Natural killer cell (primary cell): ENCODE results near the gene DCXR. TPM values are rescaled to one million over a fixed set of nuclear protein-coding genes. Genes with fewer than 3 reads are reported as not detected.

Experiments
- ATAC-seq, 3 donors: fragments of 150-1000 bp in 2 of 3; fragments of 200-7000 bp in 1 of 3; cut with Tn5 transposase; 1 replicate in 1 of 3; 2 replicates in 2 of 3; pipeline ENCODE4 v1.10.0; 2021; ENCODE audit warnings: mild to moderate bottlenecking in 2 of 3, moderate library complexity in 2 of 3
- DNase-seq, 2 donors: peaks; one replicate each; pipeline versions ENCODE4 v3.0.0 to v3.0.0-alpha.2; 2013 to 2021; ENCODE audit warnings: mixed read lengths in 1 of 2
- H3K27ac ChIP-seq: one replicate; pipeline ENCODE4 v1.5.1; 2013; ENCODE audit warnings: mild to moderate bottlenecking, low read length
- H3K27me3 ChIP-seq: one replicate; pipeline ENCODE4 v1.6.1; 2013; ENCODE audit warnings: low read length; ENCODE audit not compliant: control insufficient read depth, insufficient read depth
- H3K36me3 ChIP-seq: one replicate; pipeline ENCODE4 v1.6.1; 2013; ENCODE audit warnings: low read length; ENCODE audit not compliant: control insufficient read depth, insufficient read depth
- H3K4me1 ChIP-seq: one replicate; pipeline ENCODE4 v1.6.1; 2013; ENCODE audit warnings: low read length; ENCODE audit not compliant: control insufficient read depth, insufficient read depth
- H3K4me3 ChIP-seq: one replicate; pipeline ENCODE4 v1.5.1; 2013; ENCODE audit warnings: low read length
- H3K9me3 ChIP-seq: one replicate; pipeline ENCODE4 v1.6.1; 2013; ENCODE audit warnings: low read length; ENCODE audit not compliant: control insufficient read depth, insufficient read depth
- H3K27ac Mint-ChIP-seq, 2 donors: one replicate each; pipeline ENCODE4 v1.8.0; 2022; ENCODE audit warnings: mild to moderate bottlenecking in 2 of 2, mixed read lengths in 2 of 2, moderate library complexity in 1 of 2
- H3K27me3 Mint-ChIP-seq, 2 donors: one replicate each; pipeline ENCODE4 v1.8.0; 2022; ENCODE audit warnings: low read depth in 2 of 2, mixed read lengths in 2 of 2
- H3K36me3 Mint-ChIP-seq: one replicate; pipeline ENCODE4 v1.8.0; 2022; ENCODE audit warnings: mixed read lengths
- H3K4me1 Mint-ChIP-seq, 2 donors: one replicate each; pipeline ENCODE4 v1.8.0; 2022; ENCODE audit warnings: mixed read lengths in 2 of 2
- H3K4me3 Mint-ChIP-seq: one replicate; pipeline ENCODE4 v1.8.0; 2022; ENCODE audit warnings: mild to moderate bottlenecking, moderate library complexity, mixed read lengths
- H3K9me3 Mint-ChIP-seq, 2 donors: one replicate each; pipeline ENCODE4 v1.8.0; 2022; ENCODE audit warnings: mixed read lengths in 2 of 2
- CTCF ChIP-seq: fragments of 200-600 bp; IDR thresholded peaks from one replicate; pipeline ENCODE4 v1.8.0; 2022; ENCODE audit warnings: antibody characterized with exemption
- WGBS: methylation state at CpG from one replicate; pipeline ENCODE4 v1.1.7; 2013; ENCODE audit warnings: missing lambda C conversion rate; ENCODE audit not compliant: insufficient coverage; 5-methylcytosine and 5-hydroxymethylcytosine counted together
- intact Hi-C: fragments of 100-400 bp; cut with micrococcal nuclease; formaldehyde crosslinking; loops from one replicate; pipeline ENCODE4 v1.14.2; 2022
- total RNA-seq, 4 donors: library from RNA; stranded (reverse); fragments of 120-200 nt in 1 of 4; gene quantifications; one replicate each; pipeline versions ENCODE4 v1.2.3 to v1.2.4, GENCODE V29; 2013 to 2022

Gene DCXR
- total RNA-seq, 3 donors from 2014 or later (not counting 1 experiment from before 2014, with no cell fraction given), result 93.9 to 171 (median 145) TPM

- Mint-ChIP-seq H3K4me3 (no peak overlapping the region), H3K36me3 (no peaks in the 10 kb centered on the region), H3K4me1 (no peaks in the 10 kb centered on the region), H3K27ac (no peak overlapping the region), H3K9me3 (no peaks in the 10 kb centered on the region), H3K27me3 (no peaks in the 10 kb centered on the region)
- intact Hi-C loops, result no loop called here
- DNase-seq (no peak), ATAC-seq (no peak)
- no peak for TF ChIP-seq CTCF
- Histone ChIP-seq H3K36me3 (peaks cover 3% of the 10 kb centered on the region), H3K4me3 (no peak overlapping the region), H3K9me3 (no peaks in the 10 kb centered on the region), H3K27me3 (no peaks in the 10 kb centered on the region), H3K4me1 (no peaks in the 10 kb centered on the region), H3K27ac (no peak overlapping the region)
- WGBS, result 93% methylated on average over 12 of the region's 12 CpGs
Measured at GRCh38 chr17:81999587-81999975, 37.9 kb downstream of the DCXR start.

- H3K27ac Mint-ChIP-seq, result no peak overlapping the region
- H3K4me3 Mint-ChIP-seq, result no peak overlapping the region
- no peaks in the 10 kb centered on the region for H3K27me3 ChIP-seq
- intact Hi-C loops, result no loop called here
- no peaks in the 10 kb centered on the region for H3K9me3 Mint-ChIP-seq
- no peaks in the 10 kb centered on the region for H3K36me3 Mint-ChIP-seq
- no peak for ATAC-seq
- H3K4me3 ChIP-seq, result no peak overlapping the region
- H3K4me1 ChIP-seq, result no peaks in the 10 kb centered on the region
- WGBS, result 89% methylated on average over 14 of the region's 14 CpGs
- H3K4me1 Mint-ChIP-seq, result no peaks in the 10 kb centered on the region
- no peak for TF ChIP-seq CTCF
- H3K27me3 Mint-ChIP-seq, result no peaks in the 10 kb centered on the region
- H3K27ac ChIP-seq, result no peak overlapping the region
- no peak for DNase-seq
- no peaks in the 10 kb centered on the region for H3K9me3 ChIP-seq
- peaks cover 3% of the 10 kb centered on the region for H3K36me3 ChIP-seq
Measured at GRCh38 chr17:81998691-81999438, 38.6 kb downstream of the DCXR start.

- Mint-ChIP-seq H3K4me1 (no peaks in the 10 kb centered on the region), H3K36me3 (no peaks in the 10 kb centered on the region), H3K27me3 (no peaks in the 10 kb centered on the region), H3K27ac (no peak overlapping the region), H3K9me3 (no peaks in the 10 kb centered on the region), H3K4me3 (no peak overlapping the region)
- intact Hi-C loops, result no loop called here
- Histone ChIP-seq H3K27me3 (no peaks in the 10 kb centered on the region), H3K27ac (no peak overlapping the region), H3K9me3 (no peaks in the 10 kb centered on the region), H3K4me3 (no peak overlapping the region), H3K4me1 (no peaks in the 10 kb centered on the region), H3K36me3 (peaks cover 3% of the 10 kb centered on the region)
- TF ChIP-seq CTCF, result no peak
- WGBS, result 97% methylated on average over 7 of the region's 7 CpGs
- DNase-seq, result no peak
- ATAC-seq, result no peak
Measured at GRCh38 chr17:81998212-81998611, 39.3 kb downstream of the DCXR start.
